ENCODE results near the gene PARP16. TPM values are rescaled to one million over a fixed set of nuclear protein-coding genes. Genes with fewer than 3 reads are reported as not detected.
"Not testable (repeated sequence)": the region's sequence is repeated elsewhere in the genome, so short reads cannot be mapped to it uniquely, and the experiment has no call there.

Gene PARP16
- total and polyA plus RNA-seq, 10 donors, result 6.4 to 11.3 (median 9.6) TPM

GRCh38 chr15:65233696-65234095 is 53.0 kb downstream of the PARP16 start:
- Histone ChIP-seq H3K9me3 (no peaks in the 10 kb centered on the region), H3K4me3 (no peak overlapping the region), H3K27me3 (replicated peaks in 1 of 7) (no peaks in the 10 kb centered on the region), H3K27ac (no peak overlapping the region), H3K4me1 (no peaks in the 10 kb centered on the region), H3K36me3 (no peaks in the 10 kb centered on the region)
- TF ChIP-seq POLR2A (IDR thresholded peaks at IDR 0.05) (no peak), POLR2AphosphoS5 (IDR thresholded peaks at IDR 0.05) (no peak)
- WGBS, 5 donors, result 82 to 90% (median 85%) methylated on average over 5 of the region's 5 CpGs
- no peak for DNase-seq
- intact Hi-C loops (cut with DNase I; ENCODE audit: low total_unique reads), result no loop called here

GRCh38 chr15:65232520-65232919 is 54.2 kb downstream of the PARP16 start:
- no peak for DNase-seq
- 85 to 97% (median 95%) methylated on average over 3 of the region's 3 CpGs for WGBS, 5 donors
- intact Hi-C loops (cut with DNase I; ENCODE audit: low total_unique reads), result no loop called here
- Histone ChIP-seq H3K27ac (no peak overlapping the region), H3K9me3 (no peaks in the 10 kb centered on the region), H3K36me3 (no peaks in the 10 kb centered on the region), H3K27me3 (replicated peaks in 1 of 7) (no peaks in the 10 kb centered on the region), H3K4me1 (no peaks in the 10 kb centered on the region), H3K4me3 (no peak overlapping the region)
- no peak for TF ChIP-seq POLR2A (IDR thresholded peaks at IDR 0.05)

- H3K4me3 ChIP-seq, result no peak overlapping the region
- no peaks in the 10 kb centered on the region for H3K9me3 ChIP-seq
- no peaks in the 10 kb centered on the region for H3K36me3 ChIP-seq
- WGBS, 5 donors, result 83 to 92% (median 89%) methylated on average over 10 of the region's 10 CpGs
- intact Hi-C loops (cut with DNase I; ENCODE audit: low total_unique reads), result no loop called here
- DNase-seq, result no peak
- no peak overlapping the region for H3K27ac ChIP-seq
- no peak for TF ChIP-seq CTCF (IDR thresholded peaks at IDR 0.05 in 8 of 11, conservative IDR thresholded peaks at IDR 0.05 in 3 of 11)
- no peak for TF ChIP-seq POLR2A (IDR thresholded peaks at IDR 0.05)
- TF ChIP-seq POLR2AphosphoS5 (IDR thresholded peaks at IDR 0.05), result no peak
- no peaks in the 10 kb centered on the region for H3K4me1 ChIP-seq
- no peaks in the 10 kb centered on the region for H3K27me3 ChIP-seq (replicated peaks in 1 of 7)
Measured at GRCh38 chr15:65231306-65231705, 55.4 kb downstream of the PARP16 start.

GRCh38 chr15:65226901-65227300 is 59.8 kb downstream of the PARP16 start:
- H3K9me3 ChIP-seq; H3K27ac ChIP-seq; H3K36me3 ChIP-seq; H3K4me1 ChIP-seq; H3K27me3 ChIP-seq (replicated peaks in 1 of 7); H3K4me3 ChIP-seq; DNase-seq; intact Hi-C loops (cut with DNase I; ENCODE audit: low total_unique reads): not testable (repeated sequence)
- WGBS, 5 donors, result 77 to 91% (median 86%) methylated on average over 4 to 5 of the region's 10 CpGs; no CpG with 5 or more reads in 1 of the 5 donors

- Histone ChIP-seq H3K36me3 (no peaks in the 10 kb centered on the region), H3K27ac (no peak overlapping the region), H3K4me1 (no peaks in the 10 kb centered on the region), H3K27me3 (replicated peaks in 1 of 7) (no peaks in the 10 kb centered on the region), H3K4me3 (no peak overlapping the region), H3K9me3 (no peaks in the 10 kb centered on the region)
- intact Hi-C loops (cut with DNase I; ENCODE audit: low total_unique reads), result no loop called here
- no peak for DNase-seq
- WGBS, 5 donors, result 95 to 100% (median 97%) methylated on average over 3 of the region's 3 CpGs
- TF ChIP-seq POLR2A (IDR thresholded peaks at IDR 0.05) (no peak), CTCF (IDR thresholded peaks at IDR 0.05 in 8 of 11, conservative IDR thresholded peaks at IDR 0.05 in 3 of 11) (no peak), POLR2AphosphoS5 (IDR thresholded peaks at IDR 0.05) (no peak)
Measured at GRCh38 chr15:65226221-65226620, 60.5 kb downstream of the PARP16 start.

DNA sequence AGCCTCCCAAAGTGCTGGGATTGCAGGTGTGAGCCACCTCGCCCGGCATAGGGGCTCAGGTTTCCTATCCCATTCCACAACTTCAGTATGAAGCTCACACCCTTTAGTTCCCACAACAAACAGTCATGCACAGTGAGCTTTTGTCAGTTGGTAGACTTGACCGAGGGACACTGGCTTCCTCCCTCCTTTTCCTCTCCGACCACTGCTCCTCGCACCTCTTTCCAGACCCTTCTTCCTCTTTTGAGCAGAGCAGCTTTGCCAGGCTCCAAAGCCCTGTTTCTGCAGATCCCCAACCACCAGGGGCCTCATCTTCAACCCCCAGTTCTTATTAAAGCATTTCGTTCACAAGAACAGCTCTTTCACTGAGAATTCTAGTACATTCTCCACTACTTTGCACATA is 62.7 kb downstream of the PARP16 start:
- Histone ChIP-seq H3K27me3 (replicated peaks in 1 of 7) (no peaks in the 10 kb centered on the region), H3K4me3 (no peak overlapping the region), H3K27ac (no peak overlapping the region), H3K9me3 (no peaks in the 10 kb centered on the region), H3K36me3 (no peaks in the 10 kb centered on the region), H3K4me1 (no peaks in the 10 kb centered on the region)
- no peak for DNase-seq
- TF ChIP-seq CTCF (IDR thresholded peaks at IDR 0.05 in 8 of 11, conservative IDR thresholded peaks at IDR 0.05 in 3 of 11) (no peak), POLR2A (IDR thresholded peaks at IDR 0.05) (no peak), POLR2AphosphoS5 (IDR thresholded peaks at IDR 0.05) (no peak)
- 48 to 65% (median 51%) methylated on average over 6 of the region's 6 CpGs for WGBS, 5 donors
- intact Hi-C loops (cut with DNase I; ENCODE audit: low total_unique reads), result no loop called here
